A673 (cell line): ENCODE data around the gene PRELP.

Experiments
- EZH2 ChIP-seq: fragments of 200-600 bp; sonication (generic); IDR thresholded peaks from 2 replicates; pipeline ENCODE4 v1.6.1; 2017; ENCODE audit warnings: borderline replicate concordance, low read depth, mild to moderate bottlenecking, mixed read lengths, antibody characterized with exemption, low read length; ENCODE audit not compliant: poor library complexity, severe bottlenecking
- TF ChIP-seq, protein P1 (sequence below): fragments of 300-800, 200-600 bp; sonication (generic); conservative IDR thresholded peaks from 2 replicates; pipeline ENCODE4 v1.5.1; 2017; ENCODE audit warnings: low read depth, mild to moderate bottlenecking, antibody characterized with exemption, low read length, moderate library complexity, mixed read lengths

DNA sequence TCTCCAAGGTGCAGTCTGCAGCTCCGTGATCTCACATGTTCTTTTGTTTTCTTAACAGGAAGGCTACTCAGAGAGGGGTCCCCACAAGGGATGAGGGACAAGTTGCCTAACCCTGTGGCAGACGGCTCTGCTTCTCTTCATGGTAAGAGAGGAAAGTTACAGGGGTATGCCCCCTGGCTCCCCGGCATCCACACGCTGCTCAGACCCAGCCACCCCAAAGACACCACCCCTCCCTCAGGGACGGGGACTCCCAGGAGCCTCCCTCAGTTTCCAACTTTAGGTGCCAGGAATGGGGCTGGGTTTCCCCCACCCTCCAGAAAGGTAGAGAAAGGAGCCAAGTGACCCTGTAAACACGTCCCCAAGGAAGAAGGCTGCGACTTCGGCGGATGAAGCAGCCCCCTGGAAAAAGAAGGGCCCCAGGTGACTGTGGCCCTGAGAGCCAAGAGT lies 38.0 kb downstream of the PRELP start:
- TF ChIP-seq, protein P1, sequence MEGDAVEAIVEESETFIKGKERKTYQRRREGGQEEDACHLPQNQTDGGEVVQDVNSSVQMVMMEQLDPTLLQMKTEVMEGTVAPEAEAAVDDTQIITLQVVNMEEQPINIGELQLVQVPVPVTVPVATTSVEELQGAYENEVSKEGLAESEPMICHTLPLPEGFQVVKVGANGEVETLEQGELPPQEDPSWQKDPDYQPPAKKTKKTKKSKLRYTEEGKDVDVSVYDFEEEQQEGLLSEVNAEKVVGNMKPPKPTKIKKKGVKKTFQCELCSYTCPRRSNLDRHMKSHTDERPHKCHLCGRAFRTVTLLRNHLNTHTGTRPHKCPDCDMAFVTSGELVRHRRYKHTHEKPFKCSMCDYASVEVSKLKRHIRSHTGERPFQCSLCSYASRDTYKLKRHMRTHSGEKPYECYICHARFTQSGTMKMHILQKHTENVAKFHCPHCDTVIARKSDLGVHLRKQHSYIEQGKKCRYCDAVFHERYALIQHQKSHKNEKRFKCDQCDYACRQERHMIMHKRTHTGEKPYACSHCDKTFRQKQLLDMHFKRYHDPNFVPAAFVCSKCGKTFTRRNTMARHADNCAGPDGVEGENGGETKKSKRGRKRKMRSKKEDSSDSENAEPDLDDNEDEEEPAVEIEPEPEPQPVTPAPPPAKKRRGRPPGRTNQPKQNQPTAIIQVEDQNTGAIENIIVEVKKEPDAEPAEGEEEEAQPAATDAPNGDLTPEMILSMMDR = no peak
- TF ChIP-seq EZH2 = no peak
